Stomach (tissue), 9 donors: Measurements from ENCODE around the gene MIPEP. TPM values are rescaled to one million over a fixed set of nuclear protein-coding genes. Genes with fewer than 3 reads are reported as not detected.

Source experiments
- DNase-seq, 2 donors: peaks; one replicate each; pipeline versions ENCODE4 v3.0.0 to v3.0.0-alpha.2; 2013 to 2019
- H3K27ac ChIP-seq, 5 donors: fragments of 200-600 bp in 4 of 5; sonication (generic) in 4 of 5; one replicate each; pipeline ENCODE4 v1.5.1; 2013 to 2019; ENCODE audit warnings: mild to moderate bottlenecking in 1 of 5, moderate library complexity in 1 of 5
- H3K27me3 ChIP-seq, 3 donors: fragments of 200-600 bp; sonication (generic); one replicate each; pipeline ENCODE4 v1.5.1; 2017 to 2019; ENCODE audit warnings: mixed run types in 1 of 3
- H3K36me3 ChIP-seq, 4 donors: fragments of 200-600 bp; sonication (generic); 1 replicate in 3 of 4; 2 replicates in 1 of 4; pipeline ENCODE4 v1.5.1; 2016 to 2019
- H3K4me1 ChIP-seq, 4 donors: fragments of 200-600 bp; sonication (generic); one replicate each; pipeline ENCODE4 v1.5.1; 2016 to 2019
- H3K4me3 ChIP-seq, 4 donors: fragments of 200-600 bp; sonication (generic) in 3 of 4; one replicate each; pipeline ENCODE4 v1.5.1; 2016 to 2019; ENCODE audit warnings: mild to moderate bottlenecking in 1 of 4
- H3K9me3 ChIP-seq, 4 donors: fragments of 200-600 bp; sonication (generic); one replicate each; pipeline ENCODE4 v1.5.1; 2016 to 2019
- EP300 ChIP-seq: sonication (generic); formaldehyde crosslinking; IDR thresholded peaks from one replicate; pipeline ENCODE4 v1.6.1; 2017; ENCODE audit warnings: antibody characterized with exemption
- POLR2A ChIP-seq, 4 donors: fragments of 450-650 bp; IDR thresholded peaks; one replicate each; pipeline ENCODE4 v1.6.1; 2016; ENCODE audit warnings: antibody characterized with exemption in 4 of 4, control low read depth in 2 of 4, mild to moderate bottlenecking in 1 of 4, moderate library complexity in 1 of 4
- POLR2AphosphoS5 ChIP-seq, 3 donors: sonication (generic); formaldehyde crosslinking; IDR thresholded peaks; one replicate each; pipeline ENCODE4 v1.6.1; 2016; ENCODE audit warnings: antibody characterized with exemption in 3 of 3
- WGBS, 5 donors: extraction: QIAGEN DNeasy Blood & Tissue Kit in 3 of 5; methylation state at CpG; one replicate each; pipeline versions ENCODE4 v1.1.5 to v1.1.7; 2013 to 2018; 5-methylcytosine and 5-hydroxymethylcytosine counted together
- intact Hi-C: fragments of 100-400 bp; cut with DNase I; formaldehyde crosslinking; loops from one replicate; pipeline ENCODE4 v1.15.1; 2023; ENCODE audit warnings: low total_unique reads
- polyA plus RNA-seq, 3 donors: library from polyadenylated mRNA; stranded (reverse); fragments of 200-250 nt; gene quantifications; one replicate each; pipeline ENCODE4 v1.2.3, GENCODE V29; 2013
- total RNA-seq, 5 donors: library from RNA; depleted of rRNA; stranded (reverse); fragments of >200 nt; gene quantifications; one replicate each; pipeline versions ENCODE4 v1.1.0 to v1.2.3, GENCODE V29; 2014 to 2016
- TF ChIP-seq, protein P1 (sequence below), 7 experiments: fragments of 450-650 bp in 4 of 7; fragments of 200-600 bp in 3 of 7; sonication (generic) in 3 of 7; IDR thresholded peaks; one replicate each; pipeline ENCODE4 v1.5.1; 2016 to 2019; ENCODE audit warnings: antibody characterized with exemption in 7 of 7, control low read depth in 2 of 7, mild to moderate bottlenecking in 1 of 7
- donor health status: healthy with polysubstance abuse.
- donor health status: Bipolar disorder and iron deficiency.
- donor health status: healthy.

MIPEP gene
- total and polyA plus RNA-seq, 8 donors, result 1.2 to 43.2 (median 15.2) TPM

DNA sequence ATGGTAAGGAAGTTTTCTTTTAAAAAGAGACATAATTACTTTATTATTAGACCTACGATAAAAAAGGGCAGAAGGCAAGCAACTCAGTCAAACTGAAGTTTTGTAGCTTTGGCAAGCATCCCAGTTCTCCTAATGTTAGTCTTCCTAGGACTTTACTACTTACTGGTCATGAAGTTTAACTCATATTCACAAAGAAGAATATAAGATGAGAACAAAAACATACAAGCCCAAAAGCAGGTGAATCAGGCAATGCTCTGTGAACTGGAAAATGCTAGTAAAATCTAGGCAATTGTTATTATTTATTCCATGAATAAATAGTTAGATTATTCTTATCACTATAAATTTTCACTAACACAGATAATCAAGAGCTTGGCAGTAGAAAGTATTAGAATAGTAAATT lies 85.0 kb downstream of the MIPEP start:
- TF ChIP-seq EP300 (no peak), POLR2AphosphoS5 (IDR thresholded peaks at IDR 0.05) (no peak), POLR2A (IDR thresholded peaks at IDR 0.05) (no peak)
- TF ChIP-seq, protein P1, sequence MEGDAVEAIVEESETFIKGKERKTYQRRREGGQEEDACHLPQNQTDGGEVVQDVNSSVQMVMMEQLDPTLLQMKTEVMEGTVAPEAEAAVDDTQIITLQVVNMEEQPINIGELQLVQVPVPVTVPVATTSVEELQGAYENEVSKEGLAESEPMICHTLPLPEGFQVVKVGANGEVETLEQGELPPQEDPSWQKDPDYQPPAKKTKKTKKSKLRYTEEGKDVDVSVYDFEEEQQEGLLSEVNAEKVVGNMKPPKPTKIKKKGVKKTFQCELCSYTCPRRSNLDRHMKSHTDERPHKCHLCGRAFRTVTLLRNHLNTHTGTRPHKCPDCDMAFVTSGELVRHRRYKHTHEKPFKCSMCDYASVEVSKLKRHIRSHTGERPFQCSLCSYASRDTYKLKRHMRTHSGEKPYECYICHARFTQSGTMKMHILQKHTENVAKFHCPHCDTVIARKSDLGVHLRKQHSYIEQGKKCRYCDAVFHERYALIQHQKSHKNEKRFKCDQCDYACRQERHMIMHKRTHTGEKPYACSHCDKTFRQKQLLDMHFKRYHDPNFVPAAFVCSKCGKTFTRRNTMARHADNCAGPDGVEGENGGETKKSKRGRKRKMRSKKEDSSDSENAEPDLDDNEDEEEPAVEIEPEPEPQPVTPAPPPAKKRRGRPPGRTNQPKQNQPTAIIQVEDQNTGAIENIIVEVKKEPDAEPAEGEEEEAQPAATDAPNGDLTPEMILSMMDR (IDR thresholded peaks at IDR 0.05), result no peak
- H3K4me3 ChIP-seq, result no peak overlapping the region
- H3K36me3 ChIP-seq, result peaks cover 0 to 19% (median 0%) of the 10 kb centered on the region in 4 donors
- no peak overlapping the region for H3K27ac ChIP-seq
- no peaks in the 10 kb centered on the region for H3K27me3 ChIP-seq
- H3K4me1 ChIP-seq, result no peaks in the 10 kb centered on the region
- intact Hi-C loops, result no loop called here
- WGBS, 5 donors, result 61 to 81% (median 77%) methylated on average over 1 of the region's 1 CpG
- no peaks in the 10 kb centered on the region for H3K9me3 ChIP-seq
- DNase-seq, result no peak

GRCh38 chr13:23801141-23801540 lies 88.1 kb downstream of the MIPEP start:
- H3K36me3 ChIP-seq, result peaks cover 0 to 39% (median 0%) of the 10 kb centered on the region in 4 donors
- no peak for TF ChIP-seq POLR2AphosphoS5 (IDR thresholded peaks at IDR 0.05)
- TF ChIP-seq, protein P1 (IDR thresholded peaks at IDR 0.05), result no peak
- TF ChIP-seq POLR2A (IDR thresholded peaks at IDR 0.05), result no peak
- no peak for TF ChIP-seq EP300

GRCh38 chr13:23799945-23800344 lies 89.3 kb downstream of the MIPEP start:
- intact Hi-C loops, result no loop called here
- Histone ChIP-seq H3K9me3 (no peaks in the 10 kb centered on the region), H3K27ac (peak overlapping the region in 3 of 5 donors; percentile 50 to 61 (median 60)), H3K27me3 (no peaks in the 10 kb centered on the region), H3K4me1 (peaks cover 0 to 8% (median 6%) of the 10 kb centered on the region in 4 donors), H3K4me3 (no peak overlapping the region), H3K36me3 (peaks cover 0 to 28% (median 0%) of the 10 kb centered on the region in 4 donors)
- DNase-seq, result no peak
- WGBS, 5 donors, result 59 to 83% (median 77%) methylated on average over 1 of the region's 1 CpG
- TF ChIP-seq, protein P1 (IDR thresholded peaks at IDR 0.05), result no peak
- TF ChIP-seq POLR2AphosphoS5 (IDR thresholded peaks at IDR 0.05), result peak in 2 of 3 donors; percentile 8 to 40
- no peak for TF ChIP-seq POLR2A (IDR thresholded peaks at IDR 0.05)
- TF ChIP-seq EP300, result no peak

More at GRCh38 chr13:23801141-23801540, 88.1 kb downstream of the MIPEP start:
- Histone ChIP-seq H3K27me3 (no peaks in the 10 kb centered on the region), H3K4me3 (no peak overlapping the region), H3K9me3 (no peaks in the 10 kb centered on the region), H3K4me1 (no peaks in the 10 kb centered on the region), H3K27ac (peak overlapping the region in 2 of 5 donors; percentile 52 to 61)
- 85 to 96% (median 92%) methylated on average over 4 of the region's 4 CpGs for WGBS, 5 donors
- intact Hi-C loops, result no loop called here
- DNase-seq, result no peak

DNA sequence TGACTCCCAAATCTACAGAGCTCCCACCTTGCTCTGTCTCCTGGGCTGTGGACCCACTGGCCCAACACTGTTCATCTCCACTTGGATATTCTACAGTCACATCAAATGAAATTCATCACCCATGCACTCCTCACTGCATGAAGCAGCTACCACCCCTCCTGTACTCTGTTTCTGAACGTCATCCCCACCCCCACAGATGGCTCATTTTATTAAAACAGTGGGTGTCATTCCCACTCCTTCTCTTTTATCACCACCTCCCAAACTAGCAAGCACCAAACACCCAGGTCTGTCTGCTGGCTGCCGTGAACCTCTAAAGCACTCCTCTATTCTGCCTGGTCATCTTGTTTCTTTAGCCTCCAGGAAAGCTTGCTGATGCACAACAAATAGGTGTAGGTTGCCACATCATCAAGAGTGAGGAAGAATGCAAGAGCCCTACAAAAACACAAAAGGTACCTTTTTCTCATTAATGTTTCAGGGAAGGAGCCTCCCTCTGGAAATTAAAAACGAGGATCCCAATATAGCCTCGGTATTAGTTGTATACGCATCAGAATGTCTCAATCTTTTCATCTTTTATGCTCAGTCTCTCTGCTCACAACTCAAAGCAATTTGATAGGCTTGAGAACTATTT lies 91.8 kb downstream of the MIPEP start:
- DNase-seq, result no peak
- TF ChIP-seq, protein P1 (IDR thresholded peaks at IDR 0.05), result no peak
- TF ChIP-seq POLR2AphosphoS5 (IDR thresholded peaks at IDR 0.05), result no peak
- TF ChIP-seq EP300, result no peak
- TF ChIP-seq POLR2A (IDR thresholded peaks at IDR 0.05), result no peak
- peaks cover 0 to 20% (median 0%) of the 10 kb centered on the region in 4 donors for H3K36me3 ChIP-seq
- intact Hi-C loops, result no loop called here
- no peak overlapping the region for H3K4me3 ChIP-seq
- H3K4me1 ChIP-seq, result peaks cover 5 to 22% (median 13%) of the 10 kb centered on the region in 4 donors
- H3K9me3 ChIP-seq, result no peaks in the 10 kb centered on the region
- 95 to 97% (median 96%) methylated on average over 5 of the region's 5 CpGs for WGBS, 5 donors
- no peaks in the 10 kb centered on the region for H3K27me3 ChIP-seq
- peak overlapping the region in 1 of 5 donors; percentile 4 for H3K27ac ChIP-seq
